HG03039 (cell line): ENCODE data around the gene APPBP2.
"Not testable (repeated sequence)": the region's sequence is repeated elsewhere in the genome, so short reads cannot be mapped to it uniquely, and the experiment has no call there.

ENCODE experiments used
- ATAC-seq: cut with Tn5 transposase; IDR thresholded peaks from one replicate; pipeline ENCODE4 v1.9.1; 2021; ENCODE audit warnings: mild to moderate bottlenecking, moderate library complexity; ENCODE audit not compliant: unreplicated experiment

Gene APPBP2

DNA sequence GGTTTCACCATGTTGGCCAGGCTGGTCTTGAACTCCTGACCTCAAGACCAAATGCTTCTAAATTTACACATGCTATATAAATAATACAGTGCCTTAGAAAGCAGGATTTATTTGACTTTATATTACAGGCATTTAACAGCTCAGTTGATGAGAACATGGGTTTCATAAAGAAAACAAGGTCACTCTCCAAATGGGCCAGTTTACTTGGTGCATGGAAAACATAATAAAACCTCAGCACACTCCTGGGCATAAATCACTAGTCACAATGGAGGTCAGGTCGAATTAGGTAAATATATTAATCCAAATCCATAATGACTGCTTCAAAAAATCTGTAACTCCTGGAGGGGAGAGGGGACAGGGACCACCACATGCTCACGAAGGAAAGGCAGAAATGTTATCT is 24.5 kb downstream of the APPBP2 start:
- no peak for ATAC-seq

GRCh38 chr17:60496041-60496440 is 30.0 kb downstream of the APPBP2 start:
- no peak for ATAC-seq

GRCh38 chr17:60495260-60495659 is 30.8 kb downstream of the APPBP2 start:
- no peak for ATAC-seq

- ATAC-seq = no peak
These were observed 32.2 kb downstream of the APPBP2 start for GRCh38 chr17:60493847-60494321.

GRCh38 chr17:60491771-60492170 is 34.3 kb downstream of the APPBP2 start:
- ATAC-seq = no peak

DNA sequence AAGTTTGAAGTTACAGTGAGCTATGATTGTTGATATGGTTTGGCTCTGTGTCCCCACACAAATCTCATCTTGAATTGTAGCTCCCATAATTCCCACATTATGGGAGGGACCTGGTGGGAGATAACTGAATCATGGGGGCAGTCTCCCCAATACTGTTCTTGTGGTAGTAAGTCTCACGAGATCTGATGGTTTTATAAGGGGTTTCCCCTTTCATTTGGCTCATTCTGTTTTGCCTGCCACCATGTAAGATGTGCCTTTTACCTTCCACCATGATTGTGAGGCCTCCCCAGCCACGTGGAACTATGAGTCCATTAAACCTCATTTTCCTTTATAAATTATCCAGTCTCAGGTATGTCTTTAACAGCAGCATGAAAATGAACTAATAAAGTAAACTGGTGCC is 35.4 kb downstream of the APPBP2 start:
- not testable (repeated sequence) for ATAC-seq

GRCh38 chr17:60481604-60482003 is 44.4 kb downstream of the APPBP2 start:
- ATAC-seq = no peak

GRCh38 chr17:60473788-60474187 is 52.3 kb downstream of the APPBP2 start:
- ATAC-seq = no peak

DNA sequence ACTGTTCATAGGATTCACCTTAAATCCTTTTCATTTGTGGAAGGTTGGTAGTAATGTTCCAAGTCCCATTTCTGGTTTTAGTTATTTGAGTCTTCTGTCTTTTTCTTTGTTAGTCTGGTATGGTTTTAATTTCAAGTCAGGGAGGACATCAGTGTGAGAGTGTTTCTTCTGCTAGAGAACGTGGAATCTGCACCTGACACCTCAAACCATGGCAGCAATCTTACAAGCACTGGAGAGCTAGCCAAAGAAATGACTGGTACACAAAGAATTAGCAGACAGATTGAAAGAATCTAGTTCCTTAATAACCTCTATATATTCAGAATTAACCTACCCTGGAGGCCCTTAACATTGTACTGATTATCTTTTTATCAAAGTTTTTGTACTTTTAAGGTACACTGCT is 53.6 kb downstream of the APPBP2 start:
- no peak for ATAC-seq

DNA sequence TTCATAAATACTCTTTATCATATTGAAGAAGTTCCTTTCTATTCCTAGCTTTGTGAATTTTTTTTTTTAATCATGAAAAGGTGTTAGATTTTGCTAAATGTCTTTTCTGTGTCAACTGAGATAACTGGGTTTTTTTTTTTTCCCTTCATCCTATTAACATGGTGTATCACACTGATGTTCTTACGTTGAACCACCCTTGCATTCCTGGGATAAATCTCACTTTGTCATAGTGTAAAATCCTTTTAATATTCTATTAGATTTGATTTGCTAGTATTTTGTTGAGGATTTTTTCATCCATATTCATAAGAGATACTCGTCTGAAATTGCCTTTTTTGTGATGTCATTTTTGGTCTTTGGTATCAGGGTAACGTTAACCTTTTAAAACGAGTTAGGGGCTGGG is 54.6 kb downstream of the APPBP2 start:
- no peak for ATAC-seq

DNA sequence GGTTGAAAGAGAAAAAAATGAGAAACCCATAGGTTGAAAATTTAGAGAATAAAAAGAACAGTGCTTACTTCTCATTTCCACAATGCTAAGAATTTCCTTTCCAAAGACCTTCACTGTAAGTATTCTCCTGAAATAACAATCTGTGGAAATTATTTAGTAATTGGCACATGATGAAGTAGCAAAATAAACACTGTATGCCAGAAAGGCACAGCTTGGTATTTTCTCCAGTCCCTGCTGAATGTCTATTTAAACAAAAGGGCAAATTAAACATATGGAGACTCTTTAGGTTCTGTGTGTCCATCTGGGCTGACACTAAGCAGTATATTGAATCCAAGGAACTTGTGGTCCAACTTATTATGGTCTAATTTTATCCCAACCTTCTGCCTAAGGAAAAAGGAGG is 57.7 kb downstream of the APPBP2 start:
- no peak for ATAC-seq

- ATAC-seq = no peak
These were observed 61.7 kb downstream of the APPBP2 start for GRCh38 chr17:60464343-60464742.

DNA sequence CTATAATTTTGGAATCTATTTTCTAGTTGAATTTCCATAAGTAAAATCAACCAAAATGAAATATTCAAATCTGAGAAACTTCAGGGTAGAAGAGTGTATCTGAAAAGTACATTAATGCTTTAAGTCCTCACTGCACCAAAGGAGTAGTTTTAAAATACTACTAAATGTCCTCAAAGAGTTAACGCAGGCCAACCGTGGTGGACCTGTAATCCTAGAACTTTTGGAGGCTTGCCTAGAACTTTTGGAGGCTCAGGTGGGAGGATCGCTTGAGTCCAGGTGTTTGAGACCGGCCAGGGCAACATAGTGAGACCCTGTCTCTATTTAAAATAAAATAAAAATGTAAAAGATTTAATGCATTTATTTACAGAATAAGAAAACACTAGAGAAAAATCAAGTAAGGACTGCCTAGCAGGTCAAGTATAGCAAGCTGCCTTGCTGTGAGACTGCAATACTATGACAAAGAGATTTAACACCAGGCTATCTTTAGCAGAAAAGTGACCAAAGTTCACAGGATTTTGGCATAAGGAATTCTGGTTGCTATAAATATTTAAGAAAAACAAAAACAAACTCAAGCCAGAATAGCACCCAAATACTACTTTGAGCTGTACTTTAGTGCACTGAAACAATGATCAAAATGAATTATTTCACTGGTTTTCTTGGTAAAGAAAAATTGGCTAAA is 62.7 kb downstream of the APPBP2 start:
- no peak for ATAC-seq

GRCh38 chr17:60461584-60461983 is 64.5 kb downstream of the APPBP2 start:
- no peak for ATAC-seq

DNA sequence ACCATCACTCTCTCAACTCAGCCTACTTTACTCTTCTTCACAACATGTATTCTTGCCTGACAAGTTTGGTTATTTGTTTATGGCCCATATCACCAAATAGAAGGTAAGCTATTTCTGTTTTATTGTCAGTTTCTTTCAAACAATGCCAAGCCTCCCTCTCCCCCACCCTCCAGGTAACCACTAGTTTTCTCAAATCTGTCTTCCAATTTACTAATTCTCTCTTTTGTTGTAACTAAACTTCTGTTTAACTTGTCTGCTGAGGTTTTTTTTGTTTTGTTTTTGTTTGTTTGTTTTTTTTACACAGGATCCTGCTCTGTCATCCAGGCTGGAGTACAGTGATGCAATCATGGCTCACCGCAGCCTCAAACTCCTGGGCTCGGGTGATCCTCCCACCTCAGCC is 68.9 kb downstream of the APPBP2 start:
- no peak for ATAC-seq

- ATAC-seq = no peak
These were observed 70.7 kb downstream of the APPBP2 start for GRCh38 chr17:60455378-60455777.

- no peak for ATAC-seq
These were observed 74.1 kb downstream of the APPBP2 start for GRCh38 chr17:60451965-60452364.

DNA sequence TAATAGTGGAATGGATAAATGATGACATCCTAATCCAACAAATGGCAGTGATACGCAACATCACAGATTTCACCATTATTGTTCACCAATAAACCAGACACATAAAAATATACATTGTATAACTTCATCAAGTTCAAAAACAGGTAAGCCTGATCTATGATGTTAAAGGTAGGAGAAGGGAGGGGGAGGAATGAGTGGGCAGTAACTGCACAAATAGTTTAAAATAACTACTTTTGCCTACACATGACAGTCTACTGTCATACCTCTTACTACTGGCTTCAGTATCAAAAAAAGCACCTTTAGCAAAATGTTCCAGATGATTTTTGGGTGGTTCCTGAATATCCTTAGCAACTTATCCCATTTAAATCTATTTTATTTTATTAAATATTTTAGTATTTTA is 75.0 kb downstream of the APPBP2 start:
- ATAC-seq = no peak

DNA sequence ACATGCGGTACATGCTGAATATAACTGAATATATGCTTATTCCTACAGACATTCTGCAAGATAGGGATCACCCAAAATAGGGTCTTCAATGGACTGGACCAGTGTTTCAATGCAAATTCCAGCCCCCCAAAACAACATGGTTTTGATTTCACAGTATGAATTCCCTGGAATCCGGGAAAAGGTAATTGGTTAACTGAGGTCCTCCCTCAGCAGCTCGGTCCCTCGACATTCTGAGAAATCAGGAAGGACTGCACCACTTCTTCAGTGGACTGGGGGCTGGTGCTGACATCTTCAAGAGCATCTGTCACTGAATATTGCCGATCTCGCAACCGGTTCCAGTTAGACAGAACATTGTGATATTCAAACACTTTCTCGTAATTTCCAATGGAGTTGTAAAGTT is 78.7 kb downstream of the APPBP2 start:
- ATAC-seq = no peak

GRCh38 chr17:60445144-60445543 is 80.9 kb downstream of the APPBP2 start:
- ATAC-seq = no peak

DNA sequence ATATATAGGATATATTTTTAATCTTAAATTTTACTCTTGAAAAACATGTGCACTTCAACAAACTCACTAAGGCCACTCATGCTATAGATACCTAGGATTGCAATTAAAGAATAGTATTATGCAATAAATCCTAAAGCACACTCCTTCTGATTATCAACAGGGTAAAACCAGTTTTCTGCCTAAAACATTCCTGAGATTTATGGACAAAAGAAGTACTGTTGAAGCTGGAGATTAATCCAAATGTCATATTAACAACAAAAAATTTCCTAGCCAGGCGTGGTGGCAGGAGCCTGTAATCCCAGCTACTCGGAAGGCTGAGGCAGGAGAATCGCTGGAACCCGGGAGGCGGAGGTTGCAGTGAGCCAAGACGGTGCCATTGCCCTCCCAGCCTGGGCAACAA is 82.3 kb downstream of the APPBP2 start:
- no peak for ATAC-seq

DNA sequence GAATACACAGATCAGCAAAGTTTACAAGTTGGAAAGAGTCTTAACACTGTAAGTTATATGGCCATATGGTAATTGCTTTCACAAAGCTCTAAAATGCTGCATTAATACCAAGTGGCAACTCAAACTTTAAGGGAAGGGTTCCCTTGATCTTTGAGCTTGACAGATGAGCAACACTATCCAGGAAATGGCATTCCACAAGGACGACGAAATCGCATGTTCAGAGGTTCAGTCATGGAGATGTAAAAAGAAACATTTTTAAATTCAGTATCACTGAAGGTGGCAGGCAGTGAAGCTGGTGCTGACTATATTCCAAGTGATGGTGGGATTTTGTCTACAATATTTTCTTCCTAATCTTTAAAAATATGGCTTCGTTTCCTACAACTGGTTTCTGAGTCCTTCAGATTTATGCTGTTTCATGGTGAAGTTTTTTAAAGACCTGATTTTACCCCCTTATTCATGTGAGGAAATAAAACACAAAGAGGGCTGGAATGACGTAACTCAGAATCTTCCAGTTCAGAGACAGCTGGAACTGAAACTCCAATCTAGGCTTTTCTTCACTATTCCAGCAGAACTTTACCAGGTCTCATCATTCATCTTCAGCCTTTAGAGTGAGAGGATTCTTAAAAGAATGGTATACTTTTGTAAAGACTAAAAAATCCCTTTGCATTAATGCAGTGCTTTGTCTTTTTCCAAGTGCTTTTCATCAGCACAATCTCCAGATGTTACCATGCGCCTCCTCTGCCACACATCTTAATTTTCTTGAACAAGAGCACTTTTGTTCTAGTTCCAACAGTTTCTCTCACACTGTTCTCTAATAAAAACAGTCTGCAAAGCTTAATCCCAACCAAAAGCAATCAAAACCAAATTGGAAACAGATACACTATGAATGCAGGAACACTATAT is 83.5 kb downstream of the APPBP2 start:
- ATAC-seq = no peak
